Endothelial cell of umbilical vein (primary cell): ENCODE measurements around the gene AQP12A.

Source experiments
- CTCF ChIP-seq, 2 donors: IDR thresholded peaks; 1 replicate in 1 of 2; 2 replicates in 1 of 2; pipeline ENCODE4 v1.5.1; 2011; ENCODE audit warnings: low read length in 2 of 2, mild to moderate bottlenecking in 2 of 2, moderate library complexity in 2 of 2, control low read depth in 1 of 2, inconsistent platforms in 1 of 2, low read depth in 1 of 2; ENCODE audit not compliant: insufficient read depth in 1 of 2; ENCODE audit errors: extremely low read depth in 1 of 2
- EZH2 ChIP-seq: IDR thresholded peaks from 2 replicates; pipeline ENCODE4 v1.6.1; 2012; ENCODE audit warnings: borderline replicate concordance, low read depth, mild to moderate bottlenecking, moderate library complexity, low read length, inconsistent platforms; ENCODE audit not compliant: severe bottlenecking
- MYC ChIP-seq: IDR thresholded peaks from one replicate; pipeline ENCODE4 v1.6.1; 2011; ENCODE audit warnings: mild to moderate bottlenecking, low read depth, low read length
- POLR2A ChIP-seq: IDR thresholded peaks from 2 replicates; pipeline ENCODE4 v1.6.1; 2012; ENCODE audit warnings: low read depth, mild to moderate bottlenecking, control low read depth, low read length

DNA sequence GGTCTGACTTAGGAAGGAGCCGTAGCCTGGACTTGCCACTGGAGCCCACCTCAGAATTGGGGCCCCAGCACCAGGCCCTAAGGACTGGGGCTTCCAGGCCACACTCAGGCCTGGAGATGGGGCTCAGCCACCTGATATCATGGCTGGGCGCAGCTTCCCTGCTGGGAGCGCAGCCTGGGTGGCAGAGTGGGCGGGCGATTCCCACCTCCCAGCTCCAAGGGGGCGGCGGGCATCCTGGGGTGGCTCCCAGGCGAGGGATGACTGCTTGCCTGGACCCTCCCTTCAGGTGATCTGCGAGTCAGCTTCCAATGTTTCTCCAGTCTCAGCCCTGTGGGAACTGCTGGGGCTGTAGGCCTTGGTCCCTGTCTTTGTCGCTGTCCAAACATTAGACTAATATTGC, 46.3 kb upstream of the AQP12A start:
- no peak for TF ChIP-seq EZH2
- TF ChIP-seq CTCF (IDR thresholded peaks at IDR 0.05; ENCODE audit: extremely low read depth in 1 of 2, insufficient read depth in 1 of 2, low read depth in 1 of 2, low read length in 2 of 2), result no peak
- no peak for TF ChIP-seq POLR2A
- no peak for TF ChIP-seq MYC
